Erythroblast (primary cell): ENCODE results near the gene CIITA.
A peak's percentile ranks its signal among the peaks of the same experiment; 100 is the strongest.

Experiments
- DNase-seq, 2 experiments: peaks; one replicate each; lab custom pipeline; 2025; lab: John Stamatoyannopoulos, UW
- GATA1 ChIP-seq: IDR thresholded peaks from 2 replicates; pipeline ENCODE4 v1.6.1; 2011; ENCODE audit warnings: low read depth, mild to moderate bottlenecking, control low read depth, low read length, moderate library complexity
- POLR2A ChIP-seq: IDR thresholded peaks from 2 replicates; pipeline ENCODE4 v1.6.1; 2011; ENCODE audit warnings: mild to moderate bottlenecking, low read length

CIITA gene

DNA sequence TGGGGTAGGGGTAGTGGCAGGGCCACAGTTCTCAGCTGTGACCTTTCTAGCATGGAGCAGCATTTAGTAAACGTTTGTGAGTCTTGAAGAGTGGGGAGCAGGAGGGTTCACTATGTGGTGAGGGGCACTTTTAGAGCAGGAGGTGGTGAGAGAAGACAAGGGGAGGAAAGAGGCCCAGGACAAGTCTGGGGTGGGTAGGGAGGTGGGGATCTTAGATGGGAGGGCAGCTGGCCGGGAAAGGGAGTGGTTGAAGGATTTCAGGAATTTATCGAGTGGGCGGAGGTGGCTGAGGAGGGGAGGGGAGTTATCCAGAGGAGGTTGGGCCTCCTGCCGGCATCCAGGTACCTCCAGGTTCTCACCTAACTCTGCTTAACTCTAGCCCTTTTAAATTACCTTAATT, 69.3 kb downstream of the CIITA start:
- no peak for DNase-seq
- TF ChIP-seq GATA1 (no peak), POLR2A (no peak)

GRCh38 chr16:10947211-10947787, 70.3 kb downstream of the CIITA start:
- no peak for DNase-seq
- no peak for TF ChIP-seq POLR2A
- no peak for TF ChIP-seq GATA1

GRCh38 chr16:10949424-10949970, 72.5 kb downstream of the CIITA start:
- DNase-seq = no peak
- TF ChIP-seq POLR2A = no peak
- TF ChIP-seq GATA1 = no peak

- DNase-seq = no peak
- TF ChIP-seq GATA1 (no peak), POLR2A (no peak)
Measured at GRCh38 chr16:10950393-10950792, 73.4 kb downstream of the CIITA start.

DNA sequence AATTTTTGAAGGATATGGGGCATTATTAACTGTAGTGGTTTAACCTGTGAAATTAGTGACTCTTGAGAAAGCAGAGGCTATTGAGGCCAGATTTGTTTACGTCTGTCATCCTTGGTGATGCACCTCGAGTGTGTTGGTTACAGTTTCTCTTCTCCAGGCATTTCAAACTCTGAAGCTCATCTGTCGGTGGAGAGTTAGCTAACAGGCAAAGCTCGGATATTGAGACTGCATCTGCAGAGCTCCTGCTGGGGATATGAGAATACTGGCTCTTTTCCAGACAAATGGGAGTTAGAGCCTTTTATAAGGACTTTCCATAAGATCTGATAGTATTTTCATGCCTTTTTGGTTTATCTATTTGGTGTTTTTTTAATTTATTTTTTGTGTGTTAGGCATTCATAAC, 74.0 kb downstream of the CIITA start:
- TF ChIP-seq GATA1 (no peak), POLR2A (no peak)
- no peak for DNase-seq

DNA sequence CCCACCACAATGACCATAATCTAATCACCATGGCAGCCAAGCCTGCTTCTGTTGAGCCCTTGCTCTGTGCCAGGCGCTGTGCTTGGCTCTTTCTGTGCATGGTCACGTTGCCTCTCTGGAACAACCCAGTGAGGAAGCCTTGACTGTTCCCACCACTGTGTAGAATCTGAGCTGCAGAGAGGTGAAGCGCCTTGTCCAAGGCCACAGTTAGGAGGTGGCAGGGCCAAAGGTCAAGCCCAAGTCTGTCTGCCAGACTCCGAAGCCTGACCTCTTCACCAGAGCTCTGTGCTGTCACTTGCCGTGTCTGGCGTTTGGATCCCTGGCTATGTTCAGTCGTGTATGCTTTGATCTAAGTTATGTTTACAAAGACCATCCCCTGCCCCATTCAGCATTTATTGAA, 77.9 kb downstream of the CIITA start:
- TF ChIP-seq GATA1 = no peak
- no peak for TF ChIP-seq POLR2A
- DNase-seq = no peak

- DNase-seq = peak; percentile 13 to 45
- TF ChIP-seq GATA1 = no peak
- TF ChIP-seq POLR2A = no peak
Measured at GRCh38 chr16:10957771-10958482, 80.9 kb downstream of the CIITA start.

- TF ChIP-seq GATA1 (no peak), POLR2A (no peak)
- DNase-seq = no peak
Measured at GRCh38 chr16:10959161-10959560, 82.2 kb downstream of the CIITA start.

- DNase-seq = peak in 1 of 2 experiments; percentile 27
- TF ChIP-seq GATA1 (no peak), POLR2A (peak; percentile 47)
Measured at GRCh38 chr16:10961231-10961630, 84.2 kb downstream of the CIITA start.

- peak; percentile 82 to 92 for DNase-seq
- no peak for TF ChIP-seq GATA1
- TF ChIP-seq POLR2A = no peak
Measured at GRCh38 chr16:10964039-10964890, 87.3 kb downstream of the CIITA start.

- no peak for DNase-seq
- no peak for TF ChIP-seq POLR2A
- no peak for TF ChIP-seq GATA1
Measured at GRCh38 chr16:10964891-10965326, 87.9 kb downstream of the CIITA start.

- DNase-seq = peak; percentile 87 to 88
- TF ChIP-seq POLR2A = no peak
- no peak for TF ChIP-seq GATA1
Measured at GRCh38 chr16:10965440-10966061, 88.5 kb downstream of the CIITA start.

DNA sequence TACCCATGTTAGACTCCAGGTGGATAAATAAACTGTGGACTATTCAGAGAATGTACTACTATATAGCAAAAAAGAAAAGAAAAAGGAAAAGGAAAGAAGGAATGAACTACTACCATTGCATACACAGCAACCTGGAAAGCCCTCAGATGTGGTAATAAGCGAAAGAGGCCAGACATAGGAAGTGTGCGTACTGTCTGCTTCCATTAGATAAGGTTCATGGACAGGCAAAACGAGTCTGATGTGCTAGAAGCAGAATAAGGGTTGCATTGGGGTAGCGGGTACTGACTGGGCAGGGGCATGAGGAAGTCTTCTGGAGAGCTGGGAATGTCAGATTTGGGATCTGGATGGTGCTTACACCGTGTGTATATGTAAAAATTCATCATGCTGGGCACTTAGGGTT, 89.1 kb downstream of the CIITA start:
- DNase-seq = peak; percentile 87 to 90
- TF ChIP-seq GATA1 (no peak), POLR2A (no peak)
